ENCODE measurements around the gene FJX1. TPM values are rescaled to one million over a fixed set of nuclear protein-coding genes. Genes with fewer than 3 reads are reported as not detected.

The FJX1 gene
- polyA plus RNA-seq, 1 experiment = 4.8 TPM

DNA sequence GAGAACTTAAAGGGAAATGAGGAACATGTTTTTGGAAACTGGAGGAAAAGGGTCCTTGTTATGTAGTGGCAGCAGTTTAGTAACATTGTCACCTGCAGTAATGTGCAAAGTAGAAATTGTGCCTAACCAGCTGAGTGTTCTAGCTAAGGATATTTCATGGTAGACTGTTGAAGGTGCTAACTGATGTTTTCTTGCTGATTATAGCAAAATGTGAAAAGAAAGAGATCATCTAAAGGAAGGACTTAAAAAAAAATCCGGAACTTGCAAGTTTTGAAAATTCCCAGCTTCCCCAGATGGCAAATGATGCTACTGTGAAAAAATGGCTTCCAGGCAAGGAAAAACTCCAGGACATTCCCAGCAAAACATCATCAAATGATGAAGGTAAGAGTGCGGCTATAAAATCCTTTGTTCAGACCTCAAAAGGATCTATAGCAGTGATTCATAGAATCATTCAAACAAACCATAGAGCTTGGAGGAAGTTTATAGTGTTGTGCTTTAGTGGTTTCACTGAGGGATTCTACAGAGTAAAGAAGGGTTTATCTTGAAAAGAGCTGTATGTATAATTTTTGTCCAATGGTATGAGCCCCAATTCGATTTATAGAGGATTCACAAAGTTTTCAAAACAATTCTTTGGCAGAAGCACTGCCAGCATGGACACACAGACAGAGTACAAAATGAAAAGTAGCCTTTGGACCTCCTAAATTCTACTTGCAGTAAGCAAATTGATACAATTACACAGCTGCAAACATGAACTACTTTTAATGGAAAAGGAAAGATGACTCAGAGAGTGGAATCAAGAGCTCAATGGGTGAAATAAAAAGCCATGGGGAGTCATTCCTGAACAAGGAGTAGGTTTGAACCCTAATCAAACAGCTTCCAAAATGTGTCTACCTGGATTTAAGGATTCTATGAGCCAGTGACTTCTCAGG, 40.0 kb downstream of the FJX1 start:
- DNase-seq (ENCODE audit: low read depth, low spot score) = no peak
- ChIA-PET CTCF (interaction anchor here (1.3 to 1.4 kb wide), 2 partner anchors 9 to 164 kb away, joined by 4 to 8 read pairs; no protein-coding TSS in a partner anchor), POLR2A (interaction anchor here (0.7 kb wide), 1 partner anchor 286 kb away, joined by 3 read pairs; the partner anchor contains the start of gene LDLRAD3)
- H3K4me3 ChIP-seq (ENCODE audit: low read depth, low read length) = no peak overlapping the region
- peaks cover 4% of the 10 kb centered on the region for H3K9me3 ChIP-seq (ENCODE audit: control insufficient read depth, insufficient read depth, low read length)
- H3K27ac ChIP-seq (ENCODE audit: low read depth, low read length) = no peak overlapping the region
- H3K27me3 ChIP-seq (ENCODE audit: control insufficient read depth, insufficient read depth, low read length) = no peaks in the 10 kb centered on the region
- TF ChIP-seq, protein P1, sequence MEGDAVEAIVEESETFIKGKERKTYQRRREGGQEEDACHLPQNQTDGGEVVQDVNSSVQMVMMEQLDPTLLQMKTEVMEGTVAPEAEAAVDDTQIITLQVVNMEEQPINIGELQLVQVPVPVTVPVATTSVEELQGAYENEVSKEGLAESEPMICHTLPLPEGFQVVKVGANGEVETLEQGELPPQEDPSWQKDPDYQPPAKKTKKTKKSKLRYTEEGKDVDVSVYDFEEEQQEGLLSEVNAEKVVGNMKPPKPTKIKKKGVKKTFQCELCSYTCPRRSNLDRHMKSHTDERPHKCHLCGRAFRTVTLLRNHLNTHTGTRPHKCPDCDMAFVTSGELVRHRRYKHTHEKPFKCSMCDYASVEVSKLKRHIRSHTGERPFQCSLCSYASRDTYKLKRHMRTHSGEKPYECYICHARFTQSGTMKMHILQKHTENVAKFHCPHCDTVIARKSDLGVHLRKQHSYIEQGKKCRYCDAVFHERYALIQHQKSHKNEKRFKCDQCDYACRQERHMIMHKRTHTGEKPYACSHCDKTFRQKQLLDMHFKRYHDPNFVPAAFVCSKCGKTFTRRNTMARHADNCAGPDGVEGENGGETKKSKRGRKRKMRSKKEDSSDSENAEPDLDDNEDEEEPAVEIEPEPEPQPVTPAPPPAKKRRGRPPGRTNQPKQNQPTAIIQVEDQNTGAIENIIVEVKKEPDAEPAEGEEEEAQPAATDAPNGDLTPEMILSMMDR (IDR thresholded peaks at IDR 0.05; ENCODE audit: low read depth, low read length) = no peak

DNA sequence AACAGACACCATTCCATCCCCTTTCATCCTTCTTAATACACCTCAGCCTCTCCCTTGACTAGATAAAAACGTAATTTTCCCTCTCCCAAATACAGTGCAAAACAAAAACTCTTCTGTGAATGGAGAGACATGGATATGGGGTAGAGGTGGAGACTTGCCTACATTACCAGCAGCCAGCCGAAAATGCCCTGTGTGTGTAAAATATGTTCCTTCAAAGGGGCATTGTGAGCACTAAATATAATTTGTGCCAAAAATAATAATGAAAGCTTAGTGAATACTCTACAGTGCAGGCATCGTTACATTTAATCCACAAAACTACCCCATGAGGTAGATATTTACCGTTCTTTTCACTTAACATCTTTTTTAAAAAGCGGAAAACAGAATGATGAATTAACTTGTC, 43.3 kb downstream of the FJX1 start:
- ChIA-PET POLR2A (no interaction called here), CTCF (interaction anchor here (1.0 to 2.1 kb wide), 2 partner anchors 160 to 597 kb away, joined by 3 to 9 read pairs; no protein-coding TSS in a partner anchor)
- Histone ChIP-seq H3K4me3 (ENCODE audit: low read depth, low read length) (peak overlapping the region; percentile 82), H3K27me3 (ENCODE audit: control insufficient read depth, insufficient read depth, low read length) (no peaks in the 10 kb centered on the region), H3K9me3 (ENCODE audit: control insufficient read depth, insufficient read depth, low read length) (peaks cover 9% of the 10 kb centered on the region), H3K27ac (ENCODE audit: low read depth, low read length) (no peak overlapping the region)
- no peak for DNase-seq (ENCODE audit: low read depth, low spot score)
- TF ChIP-seq, protein P1 (IDR thresholded peaks at IDR 0.05; ENCODE audit: low read depth, low read length) = no peak

DNA sequence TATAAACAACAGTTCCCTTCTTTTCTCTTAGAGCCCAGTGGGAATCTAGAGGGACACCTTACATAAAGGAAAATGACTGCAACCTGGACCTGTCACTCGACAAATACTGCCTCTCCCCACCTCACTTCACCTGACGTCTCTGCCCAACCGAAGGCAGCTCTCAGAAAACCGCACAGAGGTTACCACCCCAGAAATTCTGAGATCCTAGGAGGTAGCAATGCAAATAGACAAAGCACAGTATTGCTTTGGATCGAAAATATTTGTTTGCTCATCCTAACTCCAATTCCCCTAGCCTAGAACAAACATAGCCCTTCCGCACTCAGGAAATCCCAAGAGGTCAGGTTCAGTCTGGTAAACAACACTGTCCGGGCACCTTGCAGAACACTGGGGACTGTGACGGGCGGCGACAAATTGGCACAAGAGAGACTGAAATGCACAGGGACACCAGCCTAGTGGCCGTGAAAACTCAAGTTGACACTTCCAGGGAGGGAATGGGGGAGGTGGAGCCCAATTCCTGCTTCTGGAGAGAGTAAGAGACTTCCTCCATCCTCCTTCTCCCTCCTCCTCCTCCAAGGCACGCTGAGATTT, 43.9 kb downstream of the FJX1 start:
- Histone ChIP-seq H3K27me3 (ENCODE audit: control insufficient read depth, insufficient read depth, low read length) (no peaks in the 10 kb centered on the region), H3K27ac (ENCODE audit: low read depth, low read length) (peak overlapping the region; percentile 84), H3K9me3 (ENCODE audit: control insufficient read depth, insufficient read depth, low read length) (peaks cover 10% of the 10 kb centered on the region), H3K4me3 (ENCODE audit: low read depth, low read length) (peak overlapping the region; percentile 82)
- ChIA-PET CTCF (interaction anchor here (1.0 to 2.1 kb wide), 2 partner anchors 160 to 597 kb away, joined by 3 to 9 read pairs; no protein-coding TSS in a partner anchor), POLR2A (no interaction called here)
- TF ChIP-seq, protein P1 (IDR thresholded peaks at IDR 0.05; ENCODE audit: low read depth, low read length) = no peak
- no peak for DNase-seq (ENCODE audit: low read depth, low spot score)

DNA sequence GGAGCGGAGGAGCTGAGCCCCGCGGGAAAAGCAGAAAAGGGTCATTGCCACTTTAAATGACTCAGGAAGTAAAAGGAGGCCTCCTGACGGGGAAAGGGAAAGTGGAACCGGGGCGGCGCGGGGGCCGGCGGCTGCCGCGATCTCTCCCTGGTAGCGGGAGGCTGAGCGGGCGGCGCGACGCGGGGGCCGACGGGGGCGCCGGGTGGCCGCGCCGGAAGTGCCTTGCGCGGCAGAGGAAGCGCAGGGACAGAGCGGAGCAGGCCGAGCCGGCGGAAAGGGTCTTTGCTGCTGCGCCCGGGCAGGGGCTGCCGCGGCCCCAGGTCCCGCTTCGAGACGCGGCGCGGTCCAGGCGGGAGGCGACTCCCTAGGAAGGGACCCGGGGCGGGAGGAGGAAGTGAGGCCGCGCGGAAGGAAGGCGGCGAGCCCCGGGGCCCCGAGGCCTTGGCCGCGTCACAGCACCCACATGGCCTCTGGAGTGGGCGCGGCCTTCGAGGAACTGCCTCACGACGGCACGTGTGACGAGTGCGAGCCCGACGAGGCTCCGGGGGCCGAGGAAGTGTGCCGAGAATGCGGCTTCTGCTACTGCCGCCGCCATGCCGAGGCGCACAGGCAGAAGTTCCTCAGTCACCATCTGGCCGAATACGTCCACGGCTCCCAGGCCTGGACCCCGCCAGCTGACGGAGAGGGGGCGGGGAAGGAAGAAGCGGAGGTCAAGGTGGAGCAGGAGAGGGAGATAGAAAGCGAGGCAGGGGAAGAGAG, 44.6 kb downstream of the FJX1 start, which contains the start of gene TRIM44:
TSS of gene TRIM44 (plus strand) at position 127 of the 759 bp plus-strand sequence. CDS start at position 464, 337 bp downstream.
- TF ChIP-seq, protein P1 (IDR thresholded peaks at IDR 0.05; ENCODE audit: low read depth, low read length) = no peak
- Histone ChIP-seq H3K9me3 (ENCODE audit: control insufficient read depth, insufficient read depth, low read length) (peaks cover 10% of the 10 kb centered on the region), H3K27ac (ENCODE audit: low read depth, low read length) (peak within 1 kb of the TSS; percentile 84), H3K27me3 (ENCODE audit: control insufficient read depth, insufficient read depth, low read length) (no peaks in the 10 kb centered on the region), H3K4me3 (ENCODE audit: low read depth, low read length) (peak within 1 kb of the TSS; percentile 82)
- CTCF ChIA-PET = interaction anchor here (2.1 kb wide), 1 partner anchor 159 kb away, joined by 9 read pairs; no protein-coding TSS in a partner anchor
- peak; percentile 47 for DNase-seq (ENCODE audit: low read depth, low spot score)
- POLR2A ChIA-PET = no interaction called here

All from AG04450 (cell line).